ENCODE results near the gene RHOB.
"Not testable (repeated sequence)": the region's sequence is repeated elsewhere in the genome, so short reads cannot be mapped to it uniquely, and the experiment has no call there.

RHOB gene

DNA sequence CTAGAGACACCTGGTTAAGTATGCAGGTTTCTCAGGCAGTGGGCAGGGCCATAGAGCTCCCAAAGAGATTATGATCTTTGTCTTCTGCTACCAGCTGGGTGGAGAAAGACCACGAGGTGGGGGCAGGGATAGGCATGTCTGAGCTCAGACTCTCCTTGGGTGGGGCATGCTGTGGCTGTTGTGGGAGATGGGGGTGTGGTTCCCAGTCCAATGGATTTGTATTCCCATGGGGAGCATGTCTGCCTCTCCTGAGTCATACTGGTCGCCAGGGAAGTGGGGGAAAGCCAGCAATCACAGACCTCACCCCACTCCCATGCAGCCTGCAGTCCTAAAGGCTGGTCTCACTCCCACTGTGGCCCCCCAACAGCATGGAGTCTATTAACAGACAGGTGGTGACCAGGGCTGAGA is 31.4 kb upstream of the RHOB start:
- no peak overlapping the region for H3K4me3 ChIP-seq (ENCODE audit: low read length)
- no peaks in the 10 kb centered on the region for H3K9me3 ChIP-seq (ENCODE audit: control insufficient read depth, insufficient read depth, low read length)
- TF ChIP-seq, protein P1, sequence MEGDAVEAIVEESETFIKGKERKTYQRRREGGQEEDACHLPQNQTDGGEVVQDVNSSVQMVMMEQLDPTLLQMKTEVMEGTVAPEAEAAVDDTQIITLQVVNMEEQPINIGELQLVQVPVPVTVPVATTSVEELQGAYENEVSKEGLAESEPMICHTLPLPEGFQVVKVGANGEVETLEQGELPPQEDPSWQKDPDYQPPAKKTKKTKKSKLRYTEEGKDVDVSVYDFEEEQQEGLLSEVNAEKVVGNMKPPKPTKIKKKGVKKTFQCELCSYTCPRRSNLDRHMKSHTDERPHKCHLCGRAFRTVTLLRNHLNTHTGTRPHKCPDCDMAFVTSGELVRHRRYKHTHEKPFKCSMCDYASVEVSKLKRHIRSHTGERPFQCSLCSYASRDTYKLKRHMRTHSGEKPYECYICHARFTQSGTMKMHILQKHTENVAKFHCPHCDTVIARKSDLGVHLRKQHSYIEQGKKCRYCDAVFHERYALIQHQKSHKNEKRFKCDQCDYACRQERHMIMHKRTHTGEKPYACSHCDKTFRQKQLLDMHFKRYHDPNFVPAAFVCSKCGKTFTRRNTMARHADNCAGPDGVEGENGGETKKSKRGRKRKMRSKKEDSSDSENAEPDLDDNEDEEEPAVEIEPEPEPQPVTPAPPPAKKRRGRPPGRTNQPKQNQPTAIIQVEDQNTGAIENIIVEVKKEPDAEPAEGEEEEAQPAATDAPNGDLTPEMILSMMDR (IDR thresholded peaks at IDR 0.05; ENCODE audit: low read depth, low read length, poor library complexity, severe bottlenecking), result no peak
- no peak for TF ChIP-seq EZH2phosphoT487 (IDR thresholded peaks at IDR 0.05; ENCODE audit: borderline replicate concordance, low read length)
- no peaks in the 10 kb centered on the region for H4K20me1 ChIP-seq (ENCODE audit: control insufficient read depth, insufficient read depth, low read depth, low read length)
- H3K36me3 ChIP-seq (ENCODE audit: control insufficient read depth, low read length), result no peaks in the 10 kb centered on the region
- H3K4me2 ChIP-seq (ENCODE audit: low read length), result no peak overlapping the region
- no peaks in the 10 kb centered on the region for H3K9me2 ChIP-seq (replicated peaks; ENCODE audit: control insufficient read depth, low read length)
- no peak overlapping the region for H3K27ac ChIP-seq (ENCODE audit: low read depth, low read length)
- peaks cover 8% of the 10 kb centered on the region for H3K27me3 ChIP-seq (ENCODE audit: control insufficient read depth, low read length)
- H3K4me1 ChIP-seq (ENCODE audit: control insufficient read depth, low read length), result no peaks in the 10 kb centered on the region
- no peaks in the 10 kb centered on the region for H3K79me2 ChIP-seq (ENCODE audit: control insufficient read depth, low read length)
- no peaks in the 10 kb centered on the region for H3F3A ChIP-seq (ENCODE audit: control insufficient read depth, insufficient read depth)

- Histone ChIP-seq H3F3A (ENCODE audit: control insufficient read depth, insufficient read depth) (no peaks in the 10 kb centered on the region), H3K4me2 (ENCODE audit: low read length) (no peak overlapping the region), H3K79me2 (ENCODE audit: control insufficient read depth, low read length) (no peaks in the 10 kb centered on the region), H3K9me3 (ENCODE audit: control insufficient read depth, insufficient read depth, low read length) (no peaks in the 10 kb centered on the region), H3K36me3 (ENCODE audit: control insufficient read depth, low read length) (no peaks in the 10 kb centered on the region), H3K9me2 (replicated peaks; ENCODE audit: control insufficient read depth, low read length) (no peaks in the 10 kb centered on the region), H4K20me1 (ENCODE audit: control insufficient read depth, insufficient read depth, low read depth, low read length) (no peaks in the 10 kb centered on the region), H3K4me1 (ENCODE audit: control insufficient read depth, low read length) (no peaks in the 10 kb centered on the region), H3K4me3 (ENCODE audit: low read length) (no peak overlapping the region), H3K27me3 (ENCODE audit: control insufficient read depth, low read length) (peaks cover 8% of the 10 kb centered on the region), H3K27ac (ENCODE audit: low read depth, low read length) (no peak overlapping the region)
- TF ChIP-seq, protein P1 (IDR thresholded peaks at IDR 0.05; ENCODE audit: low read depth, low read length, poor library complexity, severe bottlenecking), result no peak
- no peak for TF ChIP-seq EZH2phosphoT487 (IDR thresholded peaks at IDR 0.05; ENCODE audit: borderline replicate concordance, low read length)
Measured at GRCh38 chr2:20416723-20417122, 30.2 kb upstream of the RHOB start.

- H4K20me1 ChIP-seq (ENCODE audit: control insufficient read depth, insufficient read depth, low read depth, low read length); H3K79me2 ChIP-seq (ENCODE audit: control insufficient read depth, low read length); H3K9me3 ChIP-seq (ENCODE audit: control insufficient read depth, insufficient read depth, low read length); H3F3A ChIP-seq (ENCODE audit: control insufficient read depth, insufficient read depth); H3K4me3 ChIP-seq (ENCODE audit: low read length); H3K4me2 ChIP-seq (ENCODE audit: low read length); H3K9me2 ChIP-seq (replicated peaks; ENCODE audit: control insufficient read depth, low read length); H3K36me3 ChIP-seq (ENCODE audit: control insufficient read depth, low read length); H3K27me3 ChIP-seq (ENCODE audit: control insufficient read depth, low read length); H3K27ac ChIP-seq (ENCODE audit: low read depth, low read length); H3K4me1 ChIP-seq (ENCODE audit: control insufficient read depth, low read length): not testable (repeated sequence)
Measured at GRCh38 chr2:20417230-20417821, 29.5 kb upstream of the RHOB start.

DNA sequence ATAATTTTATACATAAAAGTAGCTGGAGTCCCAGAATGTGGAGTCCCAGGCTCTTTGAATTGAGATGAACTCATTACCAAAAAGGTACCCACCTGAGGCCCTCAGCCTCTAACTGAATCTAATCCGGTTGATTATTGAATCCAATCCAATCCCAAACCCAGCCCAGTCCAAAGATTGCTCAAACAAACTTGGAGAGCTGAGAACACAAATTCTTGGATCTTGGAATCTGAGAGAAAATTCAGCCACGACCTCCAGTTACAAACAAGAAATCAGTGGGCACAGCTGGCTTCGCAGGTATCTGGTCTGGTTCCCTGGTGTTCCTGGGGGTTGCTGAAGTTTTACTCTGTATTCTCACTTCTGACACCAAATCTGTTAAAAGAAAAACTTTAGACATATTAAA is 28.4 kb upstream of the RHOB start:
- Histone ChIP-seq H3K9me2 (replicated peaks; ENCODE audit: control insufficient read depth, low read length) (no peaks in the 10 kb centered on the region), H3K36me3 (ENCODE audit: control insufficient read depth, low read length) (no peaks in the 10 kb centered on the region), H3K79me2 (ENCODE audit: control insufficient read depth, low read length) (no peaks in the 10 kb centered on the region), H3K27ac (ENCODE audit: low read depth, low read length) (no peak overlapping the region), H3K9me3 (ENCODE audit: control insufficient read depth, insufficient read depth, low read length) (no peaks in the 10 kb centered on the region), H3K4me2 (ENCODE audit: low read length) (no peak overlapping the region), H3F3A (ENCODE audit: control insufficient read depth, insufficient read depth) (no peaks in the 10 kb centered on the region), H4K20me1 (ENCODE audit: control insufficient read depth, insufficient read depth, low read depth, low read length) (no peaks in the 10 kb centered on the region), H3K27me3 (ENCODE audit: control insufficient read depth, low read length) (peaks cover 8% of the 10 kb centered on the region), H3K4me1 (ENCODE audit: control insufficient read depth, low read length) (no peaks in the 10 kb centered on the region), H3K4me3 (ENCODE audit: low read length) (no peak overlapping the region)
- TF ChIP-seq EZH2phosphoT487 (IDR thresholded peaks at IDR 0.05; ENCODE audit: borderline replicate concordance, low read length), result no peak
- TF ChIP-seq, protein P1 (IDR thresholded peaks at IDR 0.05; ENCODE audit: low read depth, low read length, poor library complexity, severe bottlenecking), result no peak
